GM21360 (cell line): ENCODE results near the gene COL23A1.

ENCODE experiments used
- ATAC-seq: cut with Tn5 transposase; IDR thresholded peaks from one replicate; pipeline ENCODE4 v1.9.1; 2021; ENCODE audit warnings: mild to moderate bottlenecking, moderate library complexity; ENCODE audit not compliant: unreplicated experiment

COL23A1 gene

DNA sequence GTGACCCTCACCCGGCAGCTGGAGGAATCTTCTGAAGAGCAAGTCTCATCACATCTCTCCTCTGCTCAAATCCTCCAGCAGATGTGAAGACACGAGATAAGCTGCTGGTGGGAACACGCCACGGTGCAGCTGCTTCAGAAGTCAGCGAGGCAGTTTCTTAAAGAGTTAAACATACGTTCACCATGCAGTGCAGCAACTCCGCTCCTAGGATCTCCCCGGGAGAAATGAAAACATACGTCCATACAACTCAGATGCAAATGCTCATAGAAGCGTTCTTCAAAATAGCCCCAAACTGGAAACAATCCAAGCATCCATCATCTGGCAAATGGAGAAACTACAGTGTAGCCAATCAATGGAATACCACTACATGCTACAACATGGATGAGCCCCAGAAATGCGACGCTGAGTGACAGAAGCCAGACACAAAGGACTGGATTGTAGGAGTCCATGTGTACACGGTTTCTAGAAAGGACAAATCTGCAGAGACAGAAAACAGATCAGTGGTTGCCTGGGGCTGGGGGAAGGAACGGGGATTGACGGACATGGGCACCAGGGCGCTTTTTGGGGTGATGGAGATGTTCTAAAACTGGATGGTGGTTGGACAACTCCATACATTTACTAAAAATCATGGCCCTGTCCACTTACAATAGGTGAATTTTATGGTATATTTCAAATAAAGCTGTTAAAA is 150.6 kb downstream of the COL23A1 start:
- ATAC-seq, result no peak

DNA sequence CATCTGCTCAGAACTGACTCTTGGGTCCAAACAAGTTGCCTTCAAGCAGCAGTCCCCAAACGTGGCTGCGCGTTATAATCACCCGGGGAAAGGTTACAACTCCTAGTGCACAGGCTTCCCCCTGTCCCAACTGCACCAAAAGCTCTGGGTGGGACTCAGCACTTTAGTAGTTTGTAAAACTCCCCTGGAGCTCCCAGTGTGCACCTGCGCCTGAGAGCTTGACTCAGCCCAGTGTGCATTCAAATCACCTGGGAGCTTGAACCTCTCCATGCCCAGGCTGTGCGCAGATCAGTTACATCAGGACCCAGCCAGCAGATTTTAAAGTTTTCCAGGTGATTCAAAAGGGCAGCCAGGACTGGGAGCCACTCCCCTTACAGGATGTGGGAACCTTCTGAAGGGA is 151.4 kb downstream of the COL23A1 start:
- no peak for ATAC-seq

DNA sequence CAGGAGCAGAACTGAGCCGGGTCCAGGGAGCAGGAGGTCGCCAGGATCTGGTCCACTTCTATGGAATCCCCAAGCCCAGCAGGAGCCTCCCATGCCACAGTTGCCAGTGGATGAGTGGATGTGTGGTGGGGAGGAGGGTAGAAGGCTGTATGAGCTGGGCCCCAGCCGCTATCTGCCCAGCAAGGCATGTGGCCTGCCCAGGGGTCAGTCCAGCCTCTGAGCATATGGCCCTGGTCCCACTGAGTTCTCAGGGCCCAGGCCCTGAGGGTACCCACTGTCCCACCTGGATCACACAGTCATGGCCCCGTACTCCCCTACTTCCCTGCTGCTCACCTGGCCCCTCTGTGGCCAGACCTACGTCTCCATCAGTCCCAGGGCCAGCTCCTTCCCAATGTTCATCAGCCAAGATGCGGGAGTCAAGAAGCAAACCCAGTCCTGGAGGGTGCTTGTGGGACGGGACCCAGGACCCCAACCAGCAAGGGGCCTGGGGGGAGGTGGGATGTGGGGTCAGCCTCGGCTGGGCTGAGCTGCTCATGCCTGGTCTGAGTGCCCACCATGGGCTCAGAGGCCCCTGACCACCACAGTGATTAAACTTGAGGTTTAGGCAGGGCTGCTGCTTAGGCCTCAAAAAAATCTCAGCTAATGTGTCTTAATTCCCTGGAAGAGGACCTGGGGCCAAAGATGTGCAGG is 152.7 kb downstream of the COL23A1 start:
- no peak for ATAC-seq

DNA sequence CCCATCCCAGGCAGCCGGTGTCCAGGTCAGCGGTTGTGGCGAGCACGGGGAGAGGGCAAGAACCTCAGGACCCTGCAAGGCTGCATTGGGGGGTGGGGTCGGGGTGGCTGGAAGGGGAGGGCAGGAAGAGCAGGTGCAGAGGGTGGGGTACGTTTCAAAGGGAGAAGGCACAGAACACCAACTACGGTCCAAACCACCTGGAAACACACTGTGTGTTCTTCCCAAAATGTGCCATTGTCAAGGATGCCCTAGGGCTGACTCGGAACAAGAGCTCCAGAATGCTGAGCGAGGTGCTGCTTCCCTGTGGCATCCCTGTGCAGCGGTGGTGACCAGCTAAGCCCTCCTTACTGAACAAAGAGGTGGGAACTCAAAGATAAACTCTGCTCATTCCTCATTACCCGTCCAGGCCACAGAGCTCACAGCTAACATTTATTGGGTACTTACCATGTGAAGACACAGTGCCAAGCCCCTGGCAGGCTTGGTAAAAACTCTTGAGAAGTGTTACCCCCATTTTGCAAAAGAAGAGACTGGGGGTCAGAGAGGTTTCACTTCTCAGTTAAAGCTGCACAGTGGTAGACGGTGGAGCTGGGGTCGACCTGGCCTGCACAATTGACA is 153.8 kb downstream of the COL23A1 start:
- no peak for ATAC-seq

DNA sequence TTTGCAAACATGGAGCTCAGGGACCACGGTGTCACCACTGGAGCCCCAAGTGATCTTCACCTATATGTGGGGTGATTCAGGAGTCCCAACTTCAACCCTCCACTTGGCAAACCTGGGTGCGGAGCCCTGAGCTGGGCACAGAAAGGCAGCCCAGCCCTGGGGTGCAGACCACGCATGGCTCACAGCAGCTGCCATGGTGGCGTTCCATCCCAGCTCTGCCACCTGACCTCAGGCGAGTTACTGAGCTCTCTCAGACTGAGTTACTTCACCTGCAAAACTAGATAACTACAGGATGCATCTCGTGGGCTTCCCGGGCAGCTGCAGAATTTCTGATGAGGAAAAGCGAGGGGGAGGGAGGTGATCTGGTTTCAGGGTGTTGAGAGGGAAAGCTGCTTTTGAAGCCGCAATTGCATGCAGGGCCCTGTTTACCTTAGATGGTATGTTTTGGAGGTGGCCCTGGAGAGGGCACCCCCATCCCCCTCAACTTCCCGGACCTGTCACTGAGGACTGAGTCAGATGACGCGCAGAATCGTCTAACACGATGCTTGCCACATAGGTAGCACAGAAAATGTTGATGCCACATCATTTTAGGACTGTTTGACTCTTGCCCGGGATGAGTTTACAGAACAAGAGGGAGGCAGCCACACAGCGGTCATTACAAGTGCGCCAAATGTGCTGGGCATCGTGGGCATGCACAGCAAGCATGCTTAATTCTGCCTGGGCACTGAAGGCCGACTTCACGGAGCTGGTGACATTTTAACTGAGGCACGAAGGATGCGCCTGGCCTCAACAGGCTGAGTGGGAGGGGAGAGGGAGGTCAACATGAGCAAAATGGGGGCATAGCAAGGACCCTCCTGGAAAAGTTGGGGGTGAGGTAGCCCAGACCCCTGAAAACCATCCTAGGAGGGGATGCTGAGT is 154.6 kb downstream of the COL23A1 start:
- no peak for ATAC-seq

DNA sequence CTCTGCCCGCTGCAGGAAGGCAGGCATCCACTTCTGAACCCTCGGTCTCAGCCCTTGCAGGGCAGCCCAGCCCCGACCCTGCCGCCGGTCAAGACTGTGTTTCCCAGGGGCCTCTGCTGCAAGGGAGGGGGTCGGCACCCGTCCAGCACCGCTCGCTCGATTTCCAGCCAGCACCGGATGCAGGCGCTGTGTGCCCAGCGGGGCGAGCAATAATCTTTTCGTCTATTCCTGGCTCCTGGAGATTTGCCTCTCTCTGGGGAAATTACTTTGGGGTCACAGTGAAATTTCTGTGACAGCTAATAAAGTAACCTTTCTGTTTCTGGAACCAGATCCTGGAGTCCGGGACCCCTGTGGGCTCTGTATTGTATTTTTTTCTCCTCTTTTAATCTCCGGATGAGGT is 155.3 kb downstream of the COL23A1 start:
- no peak for ATAC-seq

DNA sequence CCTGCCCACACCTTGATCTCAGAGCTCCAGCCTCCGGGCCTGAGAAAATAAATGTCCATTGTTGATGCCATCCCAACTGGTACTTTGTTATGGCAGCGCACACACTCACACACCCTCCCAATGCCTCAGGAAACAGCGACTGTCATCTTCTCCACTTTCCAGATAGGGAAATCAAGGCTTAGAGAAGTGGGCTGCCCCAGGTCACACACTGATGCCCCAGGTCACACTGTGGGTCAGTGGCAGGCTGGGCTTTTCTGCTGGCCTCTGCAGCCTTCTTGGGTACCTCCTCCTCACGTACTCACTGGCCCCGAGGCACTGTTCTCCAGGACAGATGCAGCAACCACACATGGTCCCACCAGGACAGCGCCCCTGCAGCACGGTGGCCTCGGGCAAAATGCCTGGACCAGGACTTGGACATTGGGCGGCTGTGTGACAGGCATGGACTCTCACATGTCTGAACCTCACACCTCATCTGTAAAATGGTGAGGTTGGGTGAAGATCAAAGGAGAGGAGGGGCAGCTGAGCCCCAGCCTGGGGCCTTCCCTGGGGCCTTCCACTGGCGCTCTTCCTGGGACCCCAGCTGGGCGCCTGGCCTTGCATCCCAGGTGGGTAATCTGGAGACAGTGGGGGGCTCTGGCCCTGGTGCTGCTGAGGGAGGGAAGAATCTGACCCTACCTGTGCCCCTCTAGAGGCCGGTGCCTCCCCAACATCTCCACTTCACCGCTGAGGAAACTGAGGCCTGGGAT is 156.0 kb downstream of the COL23A1 start:
- no peak for ATAC-seq

DNA sequence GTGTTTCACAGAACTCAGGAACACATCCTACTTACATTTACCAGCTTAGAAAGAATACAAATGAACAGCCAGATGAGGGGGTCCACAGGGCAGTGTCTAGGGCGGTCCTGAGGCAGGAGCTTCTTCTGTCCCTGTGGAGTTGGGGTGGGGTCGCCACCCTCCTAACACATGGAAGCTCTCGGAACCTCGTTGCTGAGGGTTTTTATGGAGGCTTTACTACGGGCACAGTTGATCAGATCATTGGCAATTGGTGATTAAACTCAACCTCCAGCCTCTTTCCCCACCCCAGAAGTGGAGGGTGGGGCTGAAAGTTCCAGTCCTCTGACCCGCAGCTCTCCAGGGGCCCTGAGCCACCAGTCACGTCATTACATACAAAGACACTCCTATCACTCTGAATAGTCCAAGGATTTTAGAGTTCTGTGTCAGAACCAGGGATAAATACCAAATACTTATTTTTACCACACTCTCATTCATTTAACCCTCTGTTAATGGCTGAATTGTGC is 156.9 kb downstream of the COL23A1 start:
- no peak for ATAC-seq

DNA sequence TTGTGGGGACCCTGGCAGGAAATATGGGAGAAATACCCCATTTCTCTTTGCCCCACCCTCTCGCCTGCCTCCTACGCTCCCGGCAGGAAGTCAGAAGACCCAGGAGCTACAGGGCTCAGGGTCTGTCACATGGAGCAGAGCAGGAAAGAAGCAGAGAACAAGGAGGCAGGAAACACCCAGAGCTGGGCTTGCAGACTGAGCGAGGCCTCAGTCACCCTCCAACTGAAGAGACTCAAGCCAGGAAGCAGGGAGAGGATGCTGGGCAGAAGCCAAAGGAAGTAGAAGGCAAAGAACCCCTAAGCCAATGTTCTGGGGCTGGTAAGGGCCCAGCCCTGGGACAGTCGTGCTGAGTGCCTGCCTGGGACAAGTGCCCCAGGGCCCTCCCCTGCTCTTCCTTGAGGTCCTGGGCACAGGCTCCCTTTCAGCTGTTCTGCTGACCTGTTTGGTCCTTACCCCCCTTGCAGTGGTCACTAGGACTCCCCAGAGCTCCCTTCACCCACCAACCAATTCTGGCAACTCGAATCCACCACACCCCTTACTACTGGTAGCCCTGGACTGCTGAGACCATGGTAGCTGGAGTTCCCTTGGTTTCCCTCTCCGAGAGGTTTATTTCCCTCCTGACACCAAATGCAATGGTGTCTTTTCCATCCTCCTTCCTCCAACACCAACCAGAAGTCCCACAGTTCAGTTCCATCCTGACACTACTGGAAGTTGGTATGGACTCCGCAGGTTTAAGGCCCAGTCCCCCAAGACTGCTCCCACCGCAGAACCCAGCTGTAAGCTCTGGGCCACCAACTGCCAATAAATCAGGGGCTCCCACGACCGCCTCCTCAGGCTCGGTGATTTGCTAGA is 157.5 kb downstream of the COL23A1 start:
- ATAC-seq, result no peak

DNA sequence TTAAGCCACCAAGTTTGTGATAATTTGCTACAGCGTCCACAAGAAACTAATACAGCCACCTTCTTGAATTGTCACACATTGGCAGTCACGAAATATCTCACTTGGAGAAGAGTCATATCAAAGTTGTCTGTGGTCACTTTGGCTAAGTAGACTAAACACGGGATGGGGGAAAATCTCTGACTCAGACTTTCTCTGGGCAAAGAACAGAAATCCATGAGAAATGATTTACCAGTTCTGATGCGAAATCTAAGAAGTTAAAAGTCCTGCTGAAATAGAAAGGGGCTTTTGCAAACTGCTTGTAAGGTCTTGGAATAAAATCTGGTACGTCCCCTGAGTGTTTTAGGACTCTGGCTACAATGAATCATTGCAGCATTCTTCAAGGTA is 158.4 kb downstream of the COL23A1 start:
- ATAC-seq, result no peak

DNA sequence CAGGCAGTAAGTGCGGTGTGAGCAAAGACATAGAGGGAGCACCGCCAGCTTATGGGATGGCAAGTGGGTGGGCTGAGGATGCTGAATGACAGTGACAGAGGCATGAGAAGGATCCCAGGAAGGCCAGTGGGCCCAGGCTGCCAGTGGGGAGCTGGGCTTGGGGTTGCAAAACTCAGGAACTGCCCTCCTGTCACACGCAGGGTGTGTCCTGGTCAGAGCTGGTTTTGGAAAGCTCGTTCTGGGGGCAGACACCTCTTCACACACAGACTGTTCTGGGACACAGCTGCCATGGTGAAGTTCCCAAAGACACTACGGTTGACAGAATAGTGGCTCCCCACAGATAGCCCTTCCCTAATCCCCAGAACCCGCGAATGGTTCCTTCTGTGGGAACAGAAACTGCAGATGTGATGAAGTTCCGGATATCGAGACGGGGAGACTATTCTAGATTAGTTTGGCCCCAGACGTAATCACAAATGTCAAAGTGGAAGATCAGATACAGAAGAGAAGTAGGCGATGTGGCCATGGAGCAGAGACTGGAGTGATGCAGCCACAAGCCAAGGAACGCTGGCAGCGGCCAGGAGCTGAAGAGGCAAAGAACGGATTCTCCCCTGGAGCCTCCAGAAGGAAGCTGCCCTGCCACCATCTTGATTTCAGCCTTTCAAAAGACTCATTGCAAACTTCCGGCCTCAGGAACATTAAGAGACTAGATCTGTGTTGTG is 159.0 kb downstream of the COL23A1 start:
- no peak for ATAC-seq

DNA sequence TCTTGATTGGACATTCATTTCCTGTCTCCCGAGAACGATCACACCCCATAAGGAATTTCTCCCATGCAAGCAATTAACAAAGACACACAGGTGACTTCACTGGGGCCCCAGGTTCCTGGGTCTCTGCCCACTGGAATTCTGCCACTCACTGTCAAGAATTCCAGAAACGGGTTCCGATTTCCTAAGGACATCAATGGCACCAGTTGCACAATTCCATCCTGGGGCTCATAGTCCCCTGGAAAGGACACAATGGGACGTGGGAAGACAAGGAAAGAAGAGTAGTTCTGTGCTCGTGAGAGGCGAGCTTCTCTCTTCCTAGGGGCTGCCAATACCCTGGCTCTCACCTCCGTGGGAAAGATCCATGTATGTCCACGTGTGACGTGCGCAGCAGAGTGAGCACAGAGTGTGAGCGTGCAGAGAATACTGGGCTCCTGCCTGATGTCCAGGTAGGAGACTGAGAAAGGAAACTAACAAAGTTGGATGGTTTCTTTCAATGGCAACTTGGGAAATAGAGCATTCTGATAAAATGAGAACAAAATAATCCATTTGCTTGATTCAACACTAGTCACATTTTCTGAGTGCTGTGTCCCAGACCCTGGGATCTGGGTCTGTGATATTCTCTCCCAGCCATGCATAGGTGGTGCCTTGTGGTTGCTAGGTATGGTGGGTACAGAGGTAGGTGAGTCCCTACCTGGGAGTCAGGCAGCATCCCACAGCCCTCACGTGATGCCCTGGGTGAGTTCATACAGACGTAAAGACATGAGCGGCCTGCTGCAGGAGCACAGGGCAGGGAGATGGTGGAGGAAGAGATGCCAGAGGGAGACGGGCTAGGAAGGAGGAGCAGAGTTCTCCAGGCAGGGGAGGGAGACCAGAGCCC is 159.8 kb downstream of the COL23A1 start:
- ATAC-seq, result no peak

DNA sequence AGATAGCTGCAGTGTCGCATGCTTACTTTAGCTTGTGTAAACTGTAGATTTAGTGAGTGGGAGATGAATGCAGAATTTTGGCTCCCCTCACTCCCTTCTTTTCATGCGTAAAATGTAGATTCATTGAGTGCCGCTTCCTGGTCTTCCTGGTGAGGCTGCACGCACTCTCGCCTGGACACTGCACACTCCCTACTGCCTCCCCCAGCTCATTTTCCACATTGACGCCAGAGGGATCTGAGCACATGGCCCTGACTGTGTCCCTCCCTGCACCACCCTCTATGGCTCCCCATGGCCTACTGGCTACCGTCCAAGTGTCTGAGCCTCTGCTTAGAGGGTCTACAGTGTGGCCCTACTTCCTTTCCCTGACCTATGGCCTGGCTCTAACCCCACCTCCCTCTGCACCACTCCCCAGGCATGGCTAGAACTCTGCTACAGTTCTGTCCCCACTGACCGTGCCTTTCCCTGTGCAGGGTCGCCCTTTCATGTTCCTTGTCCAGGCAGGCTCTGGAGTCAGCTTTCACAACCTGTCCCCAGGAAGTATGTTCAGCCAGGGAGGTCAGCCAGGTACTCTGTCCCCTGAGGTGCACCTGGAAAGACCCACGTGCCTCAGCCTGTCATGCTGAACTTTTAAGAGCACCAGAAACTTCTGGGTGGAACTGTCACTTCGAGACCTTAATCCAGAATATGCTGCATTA is 160.6 kb downstream of the COL23A1 start:
- no peak for ATAC-seq

DNA sequence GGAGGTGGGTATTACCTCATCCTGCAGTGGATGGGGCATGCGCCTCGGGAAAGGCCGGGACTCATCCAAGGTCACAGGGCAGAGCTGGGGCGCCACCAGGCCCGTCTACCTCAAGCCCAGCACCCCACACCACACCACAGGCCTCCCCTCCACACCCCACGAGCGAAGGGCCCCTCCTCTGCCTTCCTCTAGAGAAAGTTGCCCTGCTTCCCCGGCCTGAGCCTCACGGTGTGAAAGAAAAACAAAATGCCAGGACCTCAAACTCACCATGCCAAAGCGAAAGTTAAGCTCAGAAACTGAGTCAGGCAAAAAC is 161.1 kb downstream of the COL23A1 start:
- no peak for ATAC-seq

DNA sequence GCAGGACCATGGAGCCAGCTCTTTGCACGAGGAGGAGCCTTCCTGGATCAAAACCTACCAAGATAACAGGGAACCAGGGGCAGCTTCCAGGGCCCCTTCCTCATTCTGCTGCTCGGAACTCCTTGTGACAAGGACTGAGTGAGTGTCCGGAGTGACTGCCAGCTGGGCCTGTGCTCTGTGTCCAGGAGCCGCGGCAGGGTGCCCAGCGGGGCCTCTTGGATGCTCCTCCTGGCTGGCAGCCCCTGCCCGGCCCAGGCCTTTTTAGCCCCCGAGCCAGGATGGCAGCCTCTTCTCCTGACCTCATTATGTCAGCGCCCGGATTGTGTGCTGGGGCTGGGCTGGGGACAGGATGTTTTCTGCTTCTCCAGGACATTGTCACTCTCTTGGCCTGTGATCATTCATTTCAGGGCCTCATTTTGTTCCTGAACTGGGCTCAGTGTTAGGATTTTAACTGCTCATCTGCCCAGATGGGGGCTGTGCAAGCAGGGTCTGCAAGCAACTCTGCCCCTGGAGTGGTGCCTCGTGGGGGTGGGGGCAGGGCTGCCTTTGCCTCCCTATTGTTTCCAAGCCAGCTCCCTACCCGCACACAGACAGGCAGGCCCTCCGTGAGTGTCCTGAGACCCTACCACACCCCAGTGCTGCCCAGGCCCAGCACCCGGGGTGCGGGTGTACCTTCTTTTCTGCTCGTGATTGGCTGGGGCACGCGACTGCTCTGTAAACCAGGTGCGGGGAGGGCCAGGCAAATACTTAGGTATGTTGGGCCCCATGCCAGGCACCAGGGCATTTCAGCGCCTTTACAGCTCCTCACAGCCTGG is 161.6 kb downstream of the COL23A1 start:
- ATAC-seq, result no peak

DNA sequence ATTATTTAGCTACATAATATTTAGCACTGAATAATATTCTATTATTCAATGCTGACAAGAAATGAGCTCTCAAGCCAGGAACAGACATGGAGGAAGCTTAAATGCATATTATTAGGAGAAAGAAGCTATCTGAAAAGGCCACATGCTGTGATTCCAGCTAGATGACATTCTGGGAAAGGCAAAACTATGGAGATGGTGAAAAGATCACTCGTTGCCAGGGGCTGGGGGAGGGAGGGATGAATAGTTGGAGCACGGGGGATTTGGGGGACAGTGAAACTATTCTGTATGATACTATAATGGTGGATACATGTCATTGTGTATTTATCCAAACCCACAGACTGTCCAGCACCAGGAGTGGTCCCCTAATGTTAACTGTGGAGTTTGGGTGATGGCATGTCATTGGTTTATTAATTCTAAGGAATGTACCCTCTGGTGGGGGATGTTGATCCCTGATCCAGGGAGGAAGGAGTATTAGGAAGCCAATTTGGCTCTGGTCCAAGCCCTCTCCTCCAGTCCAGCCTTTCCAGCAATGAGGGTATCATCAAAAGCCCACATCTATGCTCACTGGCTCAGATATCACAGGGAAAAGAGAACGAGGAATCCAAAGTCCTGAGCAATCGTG is 162.5 kb downstream of the COL23A1 start:
- ATAC-seq, result no peak
